PC-9 (cell line): ENCODE results near the gene DAP3. TPM values are rescaled to one million over a fixed set of nuclear protein-coding genes. Genes with fewer than 3 reads are reported as not detected.

Experiments
- BruUV-seq: library from RNA; stranded (reverse); fragments of 400-500 nt; replicated peaks from 2 replicates; lab custom pipeline; 2021; lab: Mats Ljungman, UMichigan
- CTCF ChIA-PET: fragments of 300-600 bp; sonication (Branson Sonifier 250); formaldehyde crosslinking; loops from one replicate; lab custom pipeline; 2022; ENCODE audit warnings: antibody characterized with exemption; lab: Charles Lee
- POLR2A ChIA-PET: fragments of 300-600 bp; sonication (Branson Sonifier 250); formaldehyde crosslinking; loops from one replicate; lab custom pipeline; 2022; ENCODE audit warnings: antibody characterized with exemption; ENCODE audit not compliant: unreplicated experiment; lab: Charles Lee
- DNase-seq, 2 experiments: peaks; one replicate each; pipeline versions ENCODE4 v3.0.0 to v3.0.0-alpha.2; 2015 to 2022; ENCODE audit warnings: mixed read lengths in 1 of 2
- H2AFZ ChIP-seq: fragments of 200-600 bp; sonication (generic); 2 replicates; pipeline ENCODE4 v1.8.1; 2017; ENCODE audit warnings: antibody characterized with exemption
- H3F3A ChIP-seq: fragments of 200-600 bp; sonication (generic); 2 replicates; pipeline ENCODE4 v1.8.1; 2017; ENCODE audit warnings: antibody characterized with exemption, mild to moderate bottlenecking, low read depth; ENCODE audit not compliant: insufficient read depth
- H3K27ac ChIP-seq: fragments of 200-600 bp; sonication (generic); 2 replicates; pipeline ENCODE4 v1.6.1; 2016; ENCODE audit warnings: mixed run types
- H3K27me3 ChIP-seq: fragments of 200-600 bp; sonication (generic); 2 replicates; pipeline ENCODE4 v1.6.1; 2016; ENCODE audit warnings: low read depth, mixed run types; ENCODE audit not compliant: insufficient read depth
- H3K36me3 ChIP-seq: fragments of 200-600 bp; sonication (generic); 2 replicates; pipeline ENCODE4 v1.6.1; 2016; ENCODE audit warnings: low read depth, mixed run types
- H3K4me1 ChIP-seq: fragments of 200-600 bp; sonication (generic); replicated peaks from 2 replicates; pipeline ENCODE4 v1.6.1; 2016; ENCODE audit warnings: mixed run types; ENCODE audit not compliant: insufficient read depth
- H3K4me2 ChIP-seq: fragments of 200-600 bp; sonication (generic); 2 replicates; pipeline ENCODE4 v1.6.1; 2017; ENCODE audit warnings: mixed run types
- H3K4me3 ChIP-seq: fragments of 200-600 bp; sonication (generic); 2 replicates; pipeline ENCODE4 v1.6.1; 2016; ENCODE audit warnings: mixed run types
- H3K79me2 ChIP-seq: fragments of 200-600 bp; sonication (generic); 2 replicates; pipeline ENCODE4 v1.6.1; 2017; ENCODE audit warnings: low read depth, mixed run types
- H3K9me2 ChIP-seq: fragments of 200-600 bp; sonication (generic); 2 replicates; pipeline ENCODE4 v1.8.1; 2017; ENCODE audit warnings: mild to moderate bottlenecking; ENCODE audit not compliant: insufficient read depth
- H3K9me3 ChIP-seq: fragments of 200-600 bp; sonication (generic); 2 replicates; pipeline ENCODE4 v1.8.1; 2016; ENCODE audit warnings: low read depth; ENCODE audit not compliant: insufficient read depth
- H4K20me1 ChIP-seq: fragments of 200-600 bp; sonication (generic); 2 replicates; pipeline ENCODE4 v1.8.1; 2017; ENCODE audit not compliant: insufficient read depth
- CTCF ChIP-seq: fragments of 200-600 bp; sonication (generic); conservative IDR thresholded peaks from 2 replicates; pipeline ENCODE4 v1.6.1; 2017; ENCODE audit warnings: mixed run types, antibody characterized with exemption, mild to moderate bottlenecking, moderate library complexity
- EZH2 ChIP-seq: fragments of 200-600 bp; sonication (generic); IDR thresholded peaks from 2 replicates; pipeline ENCODE4 v1.8.0; 2017; ENCODE audit warnings: antibody characterized with exemption, low read depth
- intact Hi-C: fragments of 100-400 bp; cut with micrococcal nuclease; formaldehyde crosslinking; loops from one replicate; pipeline ENCODE4 v1.10.0; 2022; ENCODE audit not compliant: unreplicated experiment
- total RNA-seq: library from RNA; stranded (reverse); gene quantifications from 2 replicates; pipeline ENCODE4 v1.2.3, GENCODE V29; 2021

Gene DAP3
- total RNA-seq, 1 experiment from 2014 or later = 111 TPM

- peaks cover 35% of the 10 kb centered on the region for H3K36me3 ChIP-seq
- H3K4me3 ChIP-seq = no peak overlapping the region
- CTCF ChIA-PET = interaction anchor here (0.6 kb wide), 1 partner anchor 445 kb away, joined by 3 read pairs; no protein-coding TSS in a partner anchor
- H3K79me2 ChIP-seq = no peaks in the 10 kb centered on the region
- BruUV-seq = no TSS peak
- no peak overlapping the region for H2AFZ ChIP-seq
- TF ChIP-seq CTCF (no peak), EZH2 (no peak)
- intact Hi-C loops = no loop called here
- no peak overlapping the region for H3K4me2 ChIP-seq
- no peaks in the 10 kb centered on the region for H3K9me3 ChIP-seq
- no peaks in the 10 kb centered on the region for H3K4me1 ChIP-seq
- no peaks in the 10 kb centered on the region for H3K9me2 ChIP-seq
- peaks cover 12% of the 10 kb centered on the region; the same call in 1 of the 2 replicates for H3F3A ChIP-seq
- POLR2A ChIA-PET = interaction anchor here (0.7 kb wide), 2 partner anchors 60 to 179 kb away, joined by 3 to 4 read pairs; no protein-coding TSS in a partner anchor
- H3K27me3 ChIP-seq = no peaks in the 10 kb centered on the region
- H4K20me1 ChIP-seq = peaks cover 3% of the 10 kb centered on the region; the same call in 1 of the 2 replicates
- H3K27ac ChIP-seq = no peak overlapping the region
- DNase-seq = no peak
These were observed 19.4 kb upstream of the DAP3 start for GRCh38 chr1:155669233-155670162.

GRCh38 chr1:155671750-155672149 is 17.1 kb upstream of the DAP3 start:
- intact Hi-C loops = no loop called here
- Histone ChIP-seq H3K36me3 (peaks cover 44% of the 10 kb centered on the region), H3F3A (peaks cover 13% of the 10 kb centered on the region; the same call in 1 of the 2 replicates), H3K27me3 (no peaks in the 10 kb centered on the region), H3K9me2 (no peaks in the 10 kb centered on the region), H3K4me3 (no peak overlapping the region), H3K4me2 (no peak overlapping the region), H3K4me1 (no peaks in the 10 kb centered on the region), H2AFZ (no peak overlapping the region), H3K9me3 (no peaks in the 10 kb centered on the region), H3K27ac (no peak overlapping the region), H4K20me1 (peaks cover 6% of the 10 kb centered on the region; the same call in 1 of the 2 replicates), H3K79me2 (no peaks in the 10 kb centered on the region)
- ChIA-PET CTCF (interaction anchor here (0.6 kb wide), 1 partner anchor 1007 kb away, joined by 3 read pairs; no protein-coding TSS in a partner anchor), POLR2A (no interaction called here)
- no peak for TF ChIP-seq EZH2
- no TSS peak for BruUV-seq
- DNase-seq = no peak

GRCh38 chr1:155673003-155673402 is 15.9 kb upstream of the DAP3 start:
- no peak overlapping the region for H2AFZ ChIP-seq
- H3K27me3 ChIP-seq = no peaks in the 10 kb centered on the region
- peaks cover 6% of the 10 kb centered on the region; the same call in 1 of the 2 replicates for H4K20me1 ChIP-seq
- DNase-seq = no peak
- ChIA-PET CTCF (no interaction called here), POLR2A (no interaction called here)
- TF ChIP-seq EZH2 = no peak
- no peak for TF ChIP-seq CTCF
- no peaks in the 10 kb centered on the region for H3K79me2 ChIP-seq
- H3K27ac ChIP-seq = no peak overlapping the region
- H3K9me2 ChIP-seq = no peaks in the 10 kb centered on the region
- BruUV-seq = no TSS peak
- H3K4me2 ChIP-seq = no peak overlapping the region
- H3K4me1 ChIP-seq = no peaks in the 10 kb centered on the region
- no peaks in the 10 kb centered on the region for H3K9me3 ChIP-seq
- peaks cover 54% of the 10 kb centered on the region for H3K36me3 ChIP-seq
- H3K4me3 ChIP-seq = no peak overlapping the region
- peaks cover 13% of the 10 kb centered on the region; the same call in 1 of the 2 replicates for H3F3A ChIP-seq
- intact Hi-C loops = no loop called here
